GM18508 (cell line): ENCODE measurements around the gene RAPGEF6.
"Not testable (repeated sequence)": the region's sequence is repeated elsewhere in the genome, so short reads cannot be mapped to it uniquely, and the experiment has no call there.

Experiments
- ATAC-seq: cut with Tn5 transposase; IDR thresholded peaks from one replicate; pipeline ENCODE4 v1.9.1; 2021; ENCODE audit warnings: moderate number of reproducible peaks; ENCODE audit not compliant: insufficient read depth, unreplicated experiment

Gene RAPGEF6

GRCh38 chr5:131610198-131611063 lies 24.6 kb downstream of the RAPGEF6 start:
- no peak for ATAC-seq

GRCh38 chr5:131609774-131610173 lies 25.3 kb downstream of the RAPGEF6 start:
- ATAC-seq = no peak

GRCh38 chr5:131608597-131608996 lies 26.4 kb downstream of the RAPGEF6 start:
- no peak for ATAC-seq

GRCh38 chr5:131607903-131608540 lies 27.0 kb downstream of the RAPGEF6 start:
- ATAC-seq = no peak

- ATAC-seq = no peak
These were observed 27.6 kb downstream of the RAPGEF6 start for GRCh38 chr5:131607418-131607817.

- no peak for ATAC-seq
These were observed 29.9 kb downstream of the RAPGEF6 start for GRCh38 chr5:131605086-131605485.

GRCh38 chr5:131595088-131596033 lies 39.7 kb downstream of the RAPGEF6 start:
- no peak for ATAC-seq

GRCh38 chr5:131593921-131594320 lies 41.1 kb downstream of the RAPGEF6 start:
- no peak for ATAC-seq

GRCh38 chr5:131593436-131593835 lies 41.6 kb downstream of the RAPGEF6 start:
- ATAC-seq = not testable (repeated sequence)

- ATAC-seq = no peak
These were observed 45.3 kb downstream of the RAPGEF6 start for GRCh38 chr5:131589510-131590348.

- no peak for ATAC-seq
These were observed 47.5 kb downstream of the RAPGEF6 start for GRCh38 chr5:131587541-131587940.

- no peak for ATAC-seq
These were observed 53.3 kb downstream of the RAPGEF6 start for GRCh38 chr5:131581702-131582101.

GRCh38 chr5:131579917-131580671 lies 54.9 kb downstream of the RAPGEF6 start:
- no peak for ATAC-seq

- no peak for ATAC-seq
These were observed 59.3 kb downstream of the RAPGEF6 start for GRCh38 chr5:131575660-131576227.

GRCh38 chr5:131571669-131572168 lies 63.3 kb downstream of the RAPGEF6 start:
- no peak for ATAC-seq

- no peak for ATAC-seq
These were observed 64.3 kb downstream of the RAPGEF6 start for GRCh38 chr5:131570757-131571156.

GRCh38 chr5:131564229-131564652 lies 70.8 kb downstream of the RAPGEF6 start:
- no peak for ATAC-seq

- no peak for ATAC-seq
These were observed 71.4 kb downstream of the RAPGEF6 start for GRCh38 chr5:131563434-131564228.
